ENCODE data around the gene TIMMDC1.

DNA sequence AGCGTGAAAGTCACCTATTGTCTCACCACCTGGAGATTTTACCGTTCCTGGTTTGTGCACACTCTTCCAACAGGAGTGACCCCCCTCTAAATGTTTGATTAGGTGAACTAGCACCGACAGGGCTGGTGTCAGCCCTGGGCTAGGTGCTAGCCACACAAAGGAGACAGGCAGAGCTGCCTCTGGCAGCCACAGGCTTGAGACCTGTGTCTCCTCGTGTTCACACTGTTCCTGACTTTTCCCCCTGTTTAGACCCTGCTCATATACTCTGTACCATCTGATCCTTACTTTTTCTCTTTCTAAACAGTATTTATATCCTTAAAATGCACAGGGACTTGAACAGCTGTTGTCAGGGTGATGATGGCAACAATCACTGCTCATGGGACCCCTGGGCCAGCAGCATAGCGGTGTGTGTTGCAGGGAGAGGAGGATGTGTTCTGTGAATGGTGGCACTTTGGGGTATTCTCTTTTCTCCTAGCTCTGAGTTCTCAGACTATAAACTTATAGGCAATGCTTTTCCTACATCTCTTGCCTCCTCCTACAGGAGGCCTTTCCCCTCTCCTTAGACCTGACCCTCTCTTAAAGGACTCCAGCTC is 55.6 kb downstream of the TIMMDC1 start:
- TF ChIP-seq, protein P1, sequence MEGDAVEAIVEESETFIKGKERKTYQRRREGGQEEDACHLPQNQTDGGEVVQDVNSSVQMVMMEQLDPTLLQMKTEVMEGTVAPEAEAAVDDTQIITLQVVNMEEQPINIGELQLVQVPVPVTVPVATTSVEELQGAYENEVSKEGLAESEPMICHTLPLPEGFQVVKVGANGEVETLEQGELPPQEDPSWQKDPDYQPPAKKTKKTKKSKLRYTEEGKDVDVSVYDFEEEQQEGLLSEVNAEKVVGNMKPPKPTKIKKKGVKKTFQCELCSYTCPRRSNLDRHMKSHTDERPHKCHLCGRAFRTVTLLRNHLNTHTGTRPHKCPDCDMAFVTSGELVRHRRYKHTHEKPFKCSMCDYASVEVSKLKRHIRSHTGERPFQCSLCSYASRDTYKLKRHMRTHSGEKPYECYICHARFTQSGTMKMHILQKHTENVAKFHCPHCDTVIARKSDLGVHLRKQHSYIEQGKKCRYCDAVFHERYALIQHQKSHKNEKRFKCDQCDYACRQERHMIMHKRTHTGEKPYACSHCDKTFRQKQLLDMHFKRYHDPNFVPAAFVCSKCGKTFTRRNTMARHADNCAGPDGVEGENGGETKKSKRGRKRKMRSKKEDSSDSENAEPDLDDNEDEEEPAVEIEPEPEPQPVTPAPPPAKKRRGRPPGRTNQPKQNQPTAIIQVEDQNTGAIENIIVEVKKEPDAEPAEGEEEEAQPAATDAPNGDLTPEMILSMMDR (IDR thresholded peaks at IDR 0.05 in 4 of 5, conservative IDR thresholded peaks at IDR 0.05 in 1 of 5) = no peak
- no peak for TF ChIP-seq POLR2A (IDR thresholded peaks at IDR 0.05)

Data from gastrocnemius medialis (tissue), 4 donors.